ENCODE data around the gene ADAT1. TPM values are rescaled to one million over a fixed set of nuclear protein-coding genes. Genes with fewer than 3 reads are reported as not detected.

Gene ADAT1
- total RNA-seq, 2 experiments from 2014 or later = 46.7 to 47.6 TPM

DNA sequence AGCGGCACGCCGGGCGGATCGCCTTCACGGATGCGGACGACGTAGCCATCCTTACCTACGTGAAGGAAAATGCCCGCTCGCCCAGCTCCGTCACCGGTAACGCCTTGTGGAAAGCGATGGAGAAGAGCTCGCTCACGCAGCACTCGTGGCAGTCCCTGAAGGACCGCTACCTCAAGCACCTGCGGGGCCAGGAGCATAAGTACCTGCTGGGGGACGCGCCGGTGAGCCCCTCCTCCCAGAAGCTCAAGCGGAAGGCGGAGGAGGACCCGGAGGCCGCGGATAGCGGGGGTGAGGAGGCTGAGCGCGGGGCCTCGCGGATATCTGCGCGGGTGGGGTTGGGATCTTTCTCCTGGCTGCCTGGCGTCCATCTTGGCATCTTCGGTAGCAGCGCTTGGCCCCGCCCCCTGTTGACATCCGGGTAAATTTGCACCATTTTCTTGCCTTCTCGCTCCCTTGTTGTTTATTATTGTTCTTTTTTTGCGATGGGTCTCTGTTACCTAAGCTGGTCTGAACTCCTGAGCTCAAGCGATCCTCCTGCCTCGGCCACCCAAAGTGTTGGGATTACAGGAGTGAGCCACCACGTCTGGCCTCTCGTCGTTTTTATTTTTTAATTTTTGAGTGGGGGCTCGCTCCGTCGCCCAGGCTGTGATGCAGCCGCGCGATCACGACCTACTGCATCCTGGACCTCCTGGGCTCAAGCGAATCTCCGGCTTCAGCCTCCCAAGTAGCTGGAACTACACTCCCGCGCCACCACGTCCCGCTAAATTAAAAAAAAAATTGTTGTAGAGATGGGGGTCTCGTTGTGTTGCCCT lies 25.4 kb upstream of the ADAT1 start:
- ChIA-PET POLR2A (interaction anchor here (0.8 to 6.0 kb wide), 33 partner anchors 8 to 1564 kb away, joined by 3 to 239 read pairs (median 8); partner anchors contain the start of genes ADAT1, CFDP1, GABARAPL2 and MON1B), CTCF (interaction anchor here (1.2 to 3.5 kb wide), 4 partner anchors 16 to 184 kb away, joined by 5 to 15 read pairs (median 9); partner anchors contain the start of genes ADAT1 and TMEM170A)
- intact Hi-C loops (cut with DNase I, micrococcal nuclease) = loop anchor here (1.0 to 10.0 kb wide), 7 partner anchors 81 to 1544 kb away; partner anchors contain the start of genes CFDP1 (in 1 of the 2), GABARAPL2 (in 1 of the 2), MON1B (in 1 of the 2) and RFWD3 (in 1 of the 2)
- peak overlapping the region; percentile 97 for H3K4me3 Mint-ChIP-seq
- Histone ChIP-seq H3K27me3 (ENCODE audit: control insufficient read depth in 1 of 2, insufficient read depth in 2 of 2, low read length in 2 of 2) (no peaks in the 10 kb centered on the region), H3K36me3 (ENCODE audit: insufficient read depth, low read length) (peaks cover 17% of the 10 kb centered on the region), H3K4me3 (ENCODE audit: low read length) (peak overlapping the region; percentile 82), H3K4me1 (ENCODE audit: insufficient read depth, low read length) (peaks cover 45% of the 10 kb centered on the region), H3K9me3 (ENCODE audit: control insufficient read depth in 1 of 2, insufficient read depth in 1 of 2, low read length in 2 of 2) (no peaks in the 10 kb centered on the region), H3K27ac (ENCODE audit: low read depth in 1 of 2, low read length in 2 of 2) (peak overlapping the region; percentile 95 to 96)
- TF ChIP-seq CTCF (IDR thresholded peaks at IDR 0.05) = no peak
- peaks cover 71% of the 10 kb centered on the region for H3K4me1 Mint-ChIP-seq (ENCODE audit: low read depth)
- no peaks in the 10 kb centered on the region for H3K27me3 Mint-ChIP-seq
- no peaks in the 10 kb centered on the region for H3K9me3 Mint-ChIP-seq
- peak overlapping the region; percentile 100 for H3K27ac Mint-ChIP-seq
- H3K36me3 Mint-ChIP-seq (ENCODE audit: low read depth) = peaks cover 75% of the 10 kb centered on the region
- ATAC-seq (ENCODE audit: poor library complexity) (peak; percentile 50), DNase-seq (peak; percentile 76 to 93 (median 85))

DNA sequence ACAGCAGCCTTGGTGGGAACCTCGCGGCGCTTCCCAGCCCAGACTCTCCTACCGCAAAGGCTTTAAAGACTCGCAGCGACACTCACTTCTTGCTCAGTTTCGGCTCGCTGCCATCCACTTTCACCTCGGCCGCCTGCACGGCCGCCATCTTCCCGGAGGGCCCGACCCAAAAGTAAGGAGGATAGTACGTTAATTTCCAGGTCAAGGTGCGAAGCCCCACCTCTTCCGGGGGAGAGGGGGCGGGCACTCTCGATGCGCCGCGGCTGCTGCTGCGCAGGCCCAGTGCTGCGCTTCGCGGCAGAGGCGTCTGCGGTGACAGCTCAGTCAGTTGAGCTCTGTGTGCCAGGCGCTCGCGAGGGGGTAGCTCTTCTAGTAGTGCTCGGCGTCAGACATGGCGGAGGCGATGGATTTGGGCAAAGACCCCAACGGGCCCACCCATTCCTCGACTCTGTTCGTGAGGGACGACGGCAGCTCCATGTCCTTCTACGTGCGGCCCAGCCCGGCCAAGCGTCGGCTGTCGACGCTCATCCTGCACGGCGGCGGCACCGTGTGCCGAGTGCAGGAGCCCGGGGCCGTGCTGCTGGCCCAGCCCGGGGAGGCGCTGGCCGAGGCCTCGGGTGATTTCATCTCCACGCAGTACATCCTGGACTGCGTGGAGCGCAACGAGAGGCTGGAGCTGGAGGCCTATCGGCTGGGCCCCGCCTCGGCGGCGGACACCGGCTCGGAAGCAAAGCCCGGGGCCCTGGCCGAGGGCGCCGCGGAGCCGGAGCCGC lies 24.6 kb upstream of the ADAT1 start, which contains the start of the genes KARS1 and TERF2IP:
KARS1 (minus strand) TSS at position 174 of the 773 bp plus-strand sequence; CDS start at position 148, 26 bp downstream.
TERF2IP (plus strand) TSS at position 282 of the 773 bp plus-strand sequence; CDS start at position 392, 110 bp downstream.
- ChIA-PET POLR2A (interaction anchor here (0.6 to 6.0 kb wide), 32 partner anchors 9 to 1565 kb away, joined by 3 to 239 read pairs (median 8); partner anchors contain the start of genes ADAT1, CFDP1, GABARAPL2 and MON1B), CTCF (interaction anchor here (0.9 to 3.5 kb wide), 4 partner anchors 26 to 183 kb away, joined by 5 to 15 read pairs (median 9); partner anchors contain the start of genes ADAT1 and TMEM170A)
- H3K27me3 ChIP-seq (ENCODE audit: control insufficient read depth in 1 of 2, insufficient read depth in 2 of 2, low read length in 2 of 2) = no peaks in the 10 kb centered on the region
- Mint-ChIP-seq H3K9me3 (no peaks in the 10 kb centered on the region), H3K27ac (peak within 1 kb of the TSS; percentile 100), H3K27me3 (no peaks in the 10 kb centered on the region), H3K36me3 (ENCODE audit: low read depth) (peaks cover 75% of the 10 kb centered on the region), H3K4me1 (ENCODE audit: low read depth) (peaks cover 68% of the 10 kb centered on the region), H3K4me3 (peak within 1 kb of the TSS; percentile 98)
- peak within 1 kb of the TSS; percentile 82 for H3K4me3 ChIP-seq (ENCODE audit: low read length)
- H3K4me1 ChIP-seq (ENCODE audit: insufficient read depth, low read length) = peaks cover 42% of the 10 kb centered on the region
- peak within 1 kb of the TSS; percentile 95 to 96 for H3K27ac ChIP-seq (ENCODE audit: low read depth in 1 of 2, low read length in 2 of 2)
- ATAC-seq (ENCODE audit: poor library complexity) (peak; percentile 82), DNase-seq (peak; percentile 90 to 98 (median 94))
- peaks cover 21% of the 10 kb centered on the region for H3K36me3 ChIP-seq (ENCODE audit: insufficient read depth, low read length)
- intact Hi-C loops (cut with DNase I, micrococcal nuclease) = loop anchor here (1.0 to 10.0 kb wide), 10 partner anchors 24 to 1545 kb away; partner anchors contain the start of genes ADAT1 (in 2 of the 2), GABARAPL2 (in 2 of the 2), CFDP1 (in 1 of the 2) and MON1B (in 1 of the 2)
- no peak for TF ChIP-seq CTCF (IDR thresholded peaks at IDR 0.05)
- no peaks in the 10 kb centered on the region for H3K9me3 ChIP-seq (ENCODE audit: control insufficient read depth in 1 of 2, insufficient read depth in 1 of 2, low read length in 2 of 2)
